Spleen (tissue), 11 donors: ENCODE data around the gene CCDC39. TPM values are rescaled to one million over a fixed set of nuclear protein-coding genes. Genes with fewer than 3 reads are reported as not detected.

Source experiments
- DNase-seq: peaks from one replicate; pipeline ENCODE4 v3.0.0-alpha.2; 2020
- H3K27ac ChIP-seq, 8 donors: fragments of 200-600 bp; sonication (generic) in 7 of 8; 1 replicate in 4 of 8; 2 replicates in 4 of 8; pipeline versions ENCODE4 v1.5.0 to v1.8.0; 2016 to 2021; ENCODE audit warnings: inconsistent platforms in 4 of 8, mild to moderate bottlenecking in 4 of 8, moderate library complexity in 1 of 8
- H3K27me3 ChIP-seq, 7 donors: fragments of 200-600 bp; sonication (generic) in 6 of 7; replicated peaks in 1 of 7; 1 replicate in 4 of 7; 2 replicates in 3 of 7; pipeline versions ENCODE4 v1.5.0 to v1.8.0; 2016 to 2021; ENCODE audit warnings: inconsistent platforms in 3 of 7, mild to moderate bottlenecking in 1 of 7
- H3K36me3 ChIP-seq, 6 donors: fragments of 200-600 bp; sonication (generic) in 5 of 6; 1 replicate in 4 of 6; 2 replicates in 2 of 6; pipeline versions ENCODE4 v1.5.0 to v1.8.0; 2016 to 2021; ENCODE audit warnings: inconsistent platforms in 2 of 6
- H3K4me1 ChIP-seq, 6 donors: fragments of 200-600 bp; sonication (generic) in 5 of 6; 1 replicate in 3 of 6; 2 replicates in 3 of 6; pipeline versions ENCODE4 v1.5.0 to v1.8.0; 2016 to 2021; ENCODE audit warnings: inconsistent platforms in 3 of 6
- H3K4me3 ChIP-seq, 8 donors: fragments of 200-600 bp; sonication (generic) in 7 of 8; 1 replicate in 4 of 8; 2 replicates in 4 of 8; pipeline versions ENCODE4 v1.5.0 to v1.8.0; 2016 to 2021; ENCODE audit warnings: inconsistent platforms in 4 of 8, mild to moderate bottlenecking in 4 of 8, moderate library complexity in 2 of 8
- H3K9me3 ChIP-seq, 8 donors: fragments of 200-600 bp; sonication (generic) in 7 of 8; 1 replicate in 4 of 8; 2 replicates in 4 of 8; pipeline versions ENCODE4 v1.5.0 to v1.8.0; 2016 to 2021; ENCODE audit warnings: inconsistent platforms in 4 of 8
- CTCF ChIP-seq, 11 experiments: fragments of 200-600 bp in 7 of 11; fragments of 450-650 bp in 4 of 11; sonication (generic) in 4 of 11; IDR thresholded peaks in 8 of 11; conservative IDR thresholded peaks in 3 of 11; 1 replicate in 7 of 11; 2 replicates in 4 of 11; pipeline versions ENCODE4 v1.4.0 to v1.8.0; 2016 to 2021; ENCODE audit warnings: antibody characterized with exemption in 11 of 11, inconsistent platforms in 4 of 11, mild to moderate bottlenecking in 1 of 11
- POLR2A ChIP-seq, 3 donors: fragments of 450-650 bp; IDR thresholded peaks; one replicate each; pipeline ENCODE4 v1.5.1; 2017; ENCODE audit warnings: antibody characterized with exemption in 3 of 3, mild to moderate bottlenecking in 1 of 3
- POLR2AphosphoS5 ChIP-seq, 3 donors: sonication (generic); formaldehyde crosslinking; IDR thresholded peaks; one replicate each; pipeline ENCODE4 v1.5.1; 2017; ENCODE audit warnings: antibody characterized with exemption in 3 of 3
- WGBS, 5 donors: extraction: QIAGEN DNeasy Blood & Tissue Kit in 3 of 5; methylation state at CpG; one replicate each; pipeline versions ENCODE4 v1.1.5 to v1.1.7; 2013 to 2018; 5-methylcytosine and 5-hydroxymethylcytosine counted together
- intact Hi-C: fragments of 100-400 bp; cut with DNase I; formaldehyde crosslinking; loops from one replicate; pipeline ENCODE4 v1.15.0; 2023; ENCODE audit warnings: low total_unique reads
- polyA plus RNA-seq, 3 donors: library from polyadenylated mRNA; stranded (reverse); fragments of 200-250 nt; gene quantifications; one replicate each; pipeline ENCODE4 v1.2.1, GENCODE V29; 2013
- total RNA-seq, 7 donors: library from RNA; depleted of rRNA in 3 of 7; stranded (reverse); fragments of >200 nt in 3 of 7; fragmentation: NEBNext Ultra II Directional in 4 of 7; extraction: Animal tissue kit (Norgen Biotek cat#: 25700) in 4 of 7; gene quantifications; one replicate each; pipeline versions ENCODE4 v1.1.0 to v1.2.1, GENCODE V29; 2016 to 2021
- donor health status: healthy with polysubstance abuse.
- donor health status: DM: no; HTN: no; CAD: no; lungs with moderate emphysema.
- donor health status: DM: no; HTN: no; CAD: no.
- donor health status: Bipolar disorder and iron deficiency.
- donor health status: healthy.
- donor health status: DM: no; HTN: no; CAD: no.
- donor health status: DM: yes; HTN: yes; CAD: no.

CCDC39 gene
- total and polyA plus RNA-seq, 10 donors: 0.11 to 0.34 (median 0.13) TPM; not detected in 7

GRCh38 chr3:180611006-180611405 lies 68.3 kb downstream of the CCDC39 start:
- WGBS, 5 donors: 95 to 100% (median 96%) methylated on average over 1 of the region's 1 CpG
- Histone ChIP-seq H3K4me3 (no peak overlapping the region), H3K36me3 (peaks cover 8 to 91% (median 77%) of the 10 kb centered on the region in 6 donors), H3K27me3 (no peaks in the 10 kb centered on the region), H3K27ac (no peak overlapping the region), H3K4me1 (no peaks in the 10 kb centered on the region), H3K9me3 (no peaks in the 10 kb centered on the region)
- no peak for TF ChIP-seq POLR2AphosphoS5 (IDR thresholded peaks at IDR 0.05)
- TF ChIP-seq POLR2A (IDR thresholded peaks at IDR 0.05): no peak
- TF ChIP-seq CTCF (IDR thresholded peaks at IDR 0.05 in 8 of 11, conservative IDR thresholded peaks at IDR 0.05 in 3 of 11): no peak
- no peak for DNase-seq
- intact Hi-C loops: no loop called here

GRCh38 chr3:180601688-180602666 lies 77.3 kb downstream of the CCDC39 start, which contains the start of gene TTC14:
TTC14 (plus strand) TSS chr3:180602163; CDS start chr3:180602262, 99 bp downstream.
- peaks cover 3 to 38% (median 32%) of the 10 kb centered on the region in 6 donors for H3K36me3 ChIP-seq
- peaks cover 11 to 35% (median 25%) of the 10 kb centered on the region in 6 donors for H3K4me1 ChIP-seq
- peaks cover 0 to 14% (median 0%) of the 10 kb centered on the region in 8 donors for H3K9me3 ChIP-seq
- 5 to 12% (median 8%) methylated on average over 41 to 70 of the region's 70 CpGs for WGBS, 5 donors
- TF ChIP-seq CTCF (IDR thresholded peaks at IDR 0.05 in 8 of 11, conservative IDR thresholded peaks at IDR 0.05 in 3 of 11) (peak in 3 of 11 experiments; percentile 17 to 45 (median 24)), POLR2A (IDR thresholded peaks at IDR 0.05) (peak in 2 of 3 donors; percentile 31 to 36), POLR2AphosphoS5 (IDR thresholded peaks at IDR 0.05) (peak; percentile 92)
- H3K4me3 ChIP-seq: peak within 1 kb of the TSS; percentile 53 to 92 (median 78)
- no peaks in the 10 kb centered on the region for H3K27me3 ChIP-seq
- DNase-seq: peak; percentile 97
- intact Hi-C loops: no loop called here
- H3K27ac ChIP-seq: peak within 1 kb of the TSS; percentile 68 to 97 (median 92)

GRCh38 chr3:180600473-180600872 lies 78.8 kb downstream of the CCDC39 start:
- peak; percentile 63 for DNase-seq
- peaks cover 0 to 10% (median 4%) of the 10 kb centered on the region in 7 donors for H3K27me3 ChIP-seq
- 96 to 99% (median 97%) methylated on average over 15 of the region's 15 CpGs for WGBS, 5 donors
- no peak overlapping the region for H3K27ac ChIP-seq
- H3K9me3 ChIP-seq: peaks cover 0 to 14% (median 0%) of the 10 kb centered on the region in 8 donors
- peaks cover 11 to 35% (median 25%) of the 10 kb centered on the region in 6 donors for H3K4me1 ChIP-seq
- no peak for TF ChIP-seq CTCF (IDR thresholded peaks at IDR 0.05 in 8 of 11, conservative IDR thresholded peaks at IDR 0.05 in 3 of 11)
- no peak for TF ChIP-seq POLR2A (IDR thresholded peaks at IDR 0.05)
- no peak for TF ChIP-seq POLR2AphosphoS5 (IDR thresholded peaks at IDR 0.05)
- no peak overlapping the region for H3K4me3 ChIP-seq
- peaks cover 0 to 23% (median 17%) of the 10 kb centered on the region in 6 donors for H3K36me3 ChIP-seq
- intact Hi-C loops: no loop called here

- Histone ChIP-seq H3K4me3 (no peak overlapping the region), H3K4me1 (no peaks in the 10 kb centered on the region), H3K36me3 (no peaks in the 10 kb centered on the region), H3K27ac (no peak overlapping the region), H3K9me3 (peaks cover 0 to 3% (median 0%) of the 10 kb centered on the region in 8 donors), H3K27me3 (peaks cover 0 to 32% (median 4%) of the 10 kb centered on the region in 7 donors)
- WGBS, 5 donors: 40 to 67% (median 62%) methylated on average over 1 of the region's 1 CpG
- intact Hi-C loops: no loop called here
- no peak for TF ChIP-seq CTCF (IDR thresholded peaks at IDR 0.05 in 8 of 11, conservative IDR thresholded peaks at IDR 0.05 in 3 of 11)
- TF ChIP-seq POLR2AphosphoS5 (IDR thresholded peaks at IDR 0.05): no peak
- no peak for TF ChIP-seq POLR2A (IDR thresholded peaks at IDR 0.05)
- no peak for DNase-seq
Observed at GRCh38 chr3:180595559-180595935, 83.7 kb downstream of the CCDC39 start.
